ENCODE measurements around the gene FAM32A.

Gene FAM32A

GRCh38 chr19:16185123-16185767, at the start of gene FAM32A:
Gene FAM32A, plus strand, starts transcription at chr19:16185410. Its CDS starts 33 bp downstream, at chr19:16185443.
- DNase-seq: peak; percentile 98

GRCh38 chr19:16135430-16136127, 49.6 kb upstream of the FAM32A start:
- DNase-seq: no peak

GRCh38 chr19:16136185-16136999, 48.8 kb upstream of the FAM32A start:
- peak; percentile 4 for DNase-seq

DNA sequence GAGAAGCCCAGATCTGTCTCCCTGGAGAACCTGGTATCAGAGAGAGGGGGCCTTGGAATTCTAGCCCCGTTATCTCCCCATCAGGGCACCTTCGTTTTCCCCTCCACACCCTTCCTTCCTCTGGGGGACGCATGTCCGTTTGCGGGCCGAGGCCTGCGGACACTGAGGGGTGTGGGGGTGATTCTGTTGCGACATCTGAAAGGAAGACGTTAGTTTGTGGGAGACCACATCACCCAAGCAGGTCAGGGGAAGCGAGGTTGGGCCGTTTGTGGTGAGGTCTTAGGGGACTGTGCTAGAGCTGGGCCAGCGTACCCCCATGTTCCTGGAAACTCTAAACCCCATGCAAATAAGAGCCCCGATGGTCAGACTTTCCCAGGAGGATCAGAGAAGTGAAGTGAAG, 45.5 kb upstream of the FAM32A start:
- DNase-seq: no peak

- DNase-seq: no peak
These were observed 44.2 kb upstream of the FAM32A start for GRCh38 chr19:16141043-16141442.

- DNase-seq: no peak
These were observed 43.1 kb upstream of the FAM32A start for GRCh38 chr19:16142032-16142580.

GRCh38 chr19:16143399-16144215, 41.6 kb upstream of the FAM32A start, which contains the start of gene HSH2D:
Gene HSH2D, plus strand, starts transcription at chr19:16143685. Its CDS starts 5,066 bp downstream, at chr19:16148751.
- peak; percentile 75 for DNase-seq

- no peak for DNase-seq
These were observed 41.0 kb upstream of the FAM32A start for GRCh38 chr19:16144216-16144581.

DNA sequence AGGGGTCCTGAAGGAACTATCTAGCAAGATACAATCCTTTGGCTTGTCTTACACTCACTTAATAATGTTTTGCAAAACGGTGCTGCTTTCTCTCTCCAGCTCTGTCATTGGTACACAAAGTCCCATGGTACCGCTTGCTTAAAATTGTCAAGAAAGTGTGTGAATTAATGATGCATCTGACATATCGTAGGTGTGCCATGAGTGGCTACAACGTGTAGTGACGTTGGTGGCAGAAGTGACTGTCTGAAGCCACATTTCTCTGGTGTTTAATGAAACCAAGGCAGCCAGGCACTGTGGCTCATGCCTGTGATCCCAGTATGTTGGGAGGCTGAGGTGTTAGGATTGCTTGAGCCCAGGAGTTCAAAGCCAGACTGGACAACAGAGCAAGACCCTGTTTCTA, 39.1 kb upstream of the FAM32A start:
- no peak for DNase-seq

- DNase-seq: no peak
These were observed 36.6 kb upstream of the FAM32A start for GRCh38 chr19:16148443-16149229.

GRCh38 chr19:16153582-16154336, 31.5 kb upstream of the FAM32A start:
- no peak for DNase-seq

DNA sequence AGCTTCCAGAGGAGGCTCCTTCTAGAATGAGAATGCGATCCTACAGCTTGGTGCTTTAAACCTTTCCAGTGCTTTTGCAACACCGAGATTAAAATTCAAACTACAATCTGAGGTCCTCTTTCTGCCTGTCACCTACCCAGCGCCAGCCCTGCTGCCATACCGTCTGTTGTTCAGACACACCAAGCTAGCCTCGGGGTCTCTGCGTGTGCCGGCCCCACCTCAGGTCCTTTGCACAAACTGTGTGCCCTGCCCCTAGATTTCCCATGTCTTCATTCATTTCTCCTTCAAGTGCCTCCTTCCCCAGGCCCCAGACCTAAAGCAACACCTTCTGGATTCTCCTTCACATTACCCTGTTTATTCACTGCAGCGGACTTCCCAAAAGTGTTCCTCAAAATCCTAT, 30.7 kb upstream of the FAM32A start:
- DNase-seq: no peak

DNA sequence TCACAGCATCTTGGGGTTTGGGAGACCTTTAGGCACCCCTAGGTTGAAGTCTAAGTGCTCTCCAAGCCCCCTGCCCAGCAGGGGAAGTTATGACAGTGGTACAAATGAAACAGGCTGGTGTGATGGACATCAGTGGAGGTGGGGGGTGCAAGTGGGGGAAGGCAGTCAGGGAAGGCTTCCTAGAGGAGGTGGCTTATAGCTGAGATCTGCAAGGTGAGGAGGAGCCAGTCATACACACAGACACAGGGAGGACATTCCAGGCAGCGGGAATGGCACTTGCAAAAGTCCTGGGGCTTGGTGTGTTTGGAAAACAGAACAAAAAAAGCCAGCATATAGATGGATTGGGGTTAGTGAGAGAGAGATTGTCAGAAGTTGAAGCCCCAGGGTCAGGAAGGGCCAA, 30.1 kb upstream of the FAM32A start:
- no peak for DNase-seq

DNA sequence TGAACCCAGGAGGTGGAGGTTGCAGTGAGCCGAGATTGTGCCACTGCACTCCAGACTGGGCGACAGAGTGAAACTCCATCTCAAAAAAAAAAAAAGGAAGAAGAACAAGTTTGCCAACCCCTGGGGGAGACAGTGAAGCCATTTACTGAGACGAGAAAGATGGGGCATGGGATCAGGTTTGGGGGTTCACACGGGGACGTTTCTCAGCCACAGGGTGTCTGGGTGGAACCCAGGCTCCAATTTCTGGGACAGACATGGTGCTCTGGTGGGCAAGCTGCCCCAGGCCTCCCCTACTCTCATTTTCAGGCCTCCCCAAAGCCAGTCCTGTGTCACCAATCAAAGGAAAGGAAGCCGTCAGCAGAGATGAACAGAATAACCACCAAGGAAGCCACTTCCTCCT, 28.3 kb upstream of the FAM32A start:
- no peak for DNase-seq

GRCh38 chr19:16157601-16158000, 27.6 kb upstream of the FAM32A start:
- no peak for DNase-seq

- DNase-seq: no peak
These were observed 25.6 kb upstream of the FAM32A start for GRCh38 chr19:16159655-16160054.

DNA sequence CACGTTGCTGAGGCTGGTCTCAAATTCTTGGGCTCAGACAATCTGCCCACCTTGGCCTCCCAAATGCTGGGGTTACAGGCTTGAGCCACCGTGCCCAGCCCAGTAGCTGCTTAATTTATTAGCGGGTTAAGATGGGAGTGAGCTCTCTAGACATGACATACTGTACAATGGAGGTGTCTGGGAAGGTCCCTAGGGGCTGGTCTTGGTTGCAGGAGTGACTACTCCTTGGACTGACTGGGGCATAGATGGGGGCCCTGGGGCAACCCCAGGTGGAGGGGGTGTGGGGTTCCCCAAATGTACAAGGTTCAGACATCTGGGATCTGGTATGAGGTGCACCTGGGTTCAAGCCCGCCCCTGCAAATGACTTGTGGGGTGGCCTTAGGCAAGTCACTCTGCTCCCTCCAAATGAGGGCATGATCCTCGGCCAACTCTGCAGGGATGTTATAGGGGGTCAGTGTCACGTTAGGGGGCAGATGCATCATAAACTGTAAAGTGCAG, 24.7 kb upstream of the FAM32A start:
- DNase-seq: no peak

- no peak for DNase-seq
These were observed 24.2 kb upstream of the FAM32A start for GRCh38 chr19:16160943-16161560.

DNA sequence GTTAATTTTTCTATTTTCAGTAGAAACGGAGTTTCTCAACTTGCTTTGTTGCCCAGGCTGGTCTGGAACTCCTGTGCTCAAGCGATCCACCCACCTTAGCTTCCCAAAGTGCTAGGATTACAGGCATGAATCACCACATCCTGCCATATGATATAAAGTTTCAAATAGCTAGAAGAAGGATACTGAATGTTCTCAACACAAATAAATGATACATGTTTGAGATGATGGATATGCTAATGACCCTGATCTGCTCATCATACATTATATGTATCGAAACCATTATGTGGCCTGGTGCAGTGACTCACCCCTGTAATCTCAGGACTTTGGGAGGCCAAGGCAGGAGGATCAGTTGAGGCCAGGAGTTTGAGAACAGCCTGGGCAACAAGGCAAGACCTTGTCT, 23.4 kb upstream of the FAM32A start:
- no peak for DNase-seq

GRCh38 chr19:16164222-16164890, 20.9 kb upstream of the FAM32A start:
- DNase-seq: no peak
